Choroid plexus epithelial cell (primary cell): ENCODE data around the gene ICE1.

Experiments used
- DNase-seq: peaks from one replicate; pipeline ENCODE4 v3.0.0-alpha.2; 2010; ENCODE audit warnings: low read depth
- H3K4me3 ChIP-seq: 2 replicates; pipeline ENCODE4 v1.5.1; 2011; ENCODE audit warnings: low read depth, mild to moderate bottlenecking, control low read depth, low read length, moderate library complexity
- CTCF ChIP-seq: conservative IDR thresholded peaks from 2 replicates; pipeline ENCODE4 v1.5.1; 2011; ENCODE audit warnings: low read depth, mild to moderate bottlenecking, control low read depth, inconsistent platforms, low read length, moderate library complexity

Gene ICE1

GRCh38 chr5:5521478-5521877 is 99.0 kb downstream of the ICE1 start:
- TF ChIP-seq CTCF: no peak
- no peak overlapping the region for H3K4me3 ChIP-seq
- no peak for DNase-seq

- no peak for TF ChIP-seq CTCF
- no peak overlapping the region for H3K4me3 ChIP-seq
- no peak for DNase-seq
These were observed 99.9 kb downstream of the ICE1 start for GRCh38 chr5:5522336-5522735.

GRCh38 chr5:5523066-5523505 is 100.6 kb downstream of the ICE1 start:
- peak; percentile 1 for DNase-seq
- H3K4me3 ChIP-seq: no peak overlapping the region
- TF ChIP-seq CTCF: no peak

GRCh38 chr5:5524327-5524726 is 101.8 kb downstream of the ICE1 start:
- TF ChIP-seq CTCF: no peak
- no peak for DNase-seq
- H3K4me3 ChIP-seq: no peak overlapping the region

GRCh38 chr5:5531371-5531770 is 108.9 kb downstream of the ICE1 start:
- DNase-seq: no peak
- H3K4me3 ChIP-seq: no peak overlapping the region
- no peak for TF ChIP-seq CTCF

- DNase-seq: no peak
- no peak for TF ChIP-seq CTCF
- H3K4me3 ChIP-seq: no peak overlapping the region
These were observed 110.0 kb downstream of the ICE1 start for GRCh38 chr5:5532306-5533076.

- TF ChIP-seq CTCF: no peak
- H3K4me3 ChIP-seq: no peak overlapping the region
- DNase-seq: no peak
These were observed 111.5 kb downstream of the ICE1 start for GRCh38 chr5:5533927-5534326.
